ENCODE results near the gene ENPEP. TPM values are rescaled to one million over a fixed set of nuclear protein-coding genes. Genes with fewer than 3 reads are reported as not detected.
A peak's percentile ranks its signal among the peaks of the same experiment; 100 is the strongest.

ENPEP gene
- total and polyA plus RNA-seq, 4 donors = 4.5 to 41.5 (median 25.5) TPM

- TF ChIP-seq, protein P1, sequence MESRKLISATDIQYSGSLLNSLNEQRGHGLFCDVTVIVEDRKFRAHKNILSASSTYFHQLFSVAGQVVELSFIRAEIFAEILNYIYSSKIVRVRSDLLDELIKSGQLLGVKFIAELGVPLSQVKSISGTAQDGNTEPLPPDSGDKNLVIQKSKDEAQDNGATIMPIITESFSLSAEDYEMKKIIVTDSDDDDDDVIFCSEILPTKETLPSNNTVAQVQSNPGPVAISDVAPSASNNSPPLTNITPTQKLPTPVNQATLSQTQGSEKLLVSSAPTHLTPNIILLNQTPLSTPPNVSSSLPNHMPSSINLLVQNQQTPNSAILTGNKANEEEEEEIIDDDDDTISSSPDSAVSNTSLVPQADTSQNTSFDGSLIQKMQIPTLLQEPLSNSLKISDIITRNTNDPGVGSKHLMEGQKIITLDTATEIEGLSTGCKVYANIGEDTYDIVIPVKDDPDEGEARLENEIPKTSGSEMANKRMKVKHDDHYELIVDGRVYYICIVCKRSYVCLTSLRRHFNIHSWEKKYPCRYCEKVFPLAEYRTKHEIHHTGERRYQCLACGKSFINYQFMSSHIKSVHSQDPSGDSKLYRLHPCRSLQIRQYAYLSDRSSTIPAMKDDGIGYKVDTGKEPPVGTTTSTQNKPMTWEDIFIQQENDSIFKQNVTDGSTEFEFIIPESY (IDR thresholded peaks at IDR 0.05) = no peak
- TF ChIP-seq RAD21 (IDR thresholded peaks at IDR 0.05) = no peak
- TF ChIP-seq EGR1 (IDR thresholded peaks at IDR 0.05; ENCODE audit: low read depth in 2 of 2) = no peak
- TF ChIP-seq GABPA (IDR thresholded peaks at IDR 0.05 in 1 of 2, conservative IDR thresholded peaks at IDR 0.05 in 1 of 2) = no peak
- no peak for TF ChIP-seq HNF4A (conservative IDR thresholded peaks at IDR 0.05)
- TF ChIP-seq RXRA (IDR thresholded peaks at IDR 0.05) = no peak
- TF ChIP-seq TAF1 (conservative IDR thresholded peaks at IDR 0.05) = no peak
- TF ChIP-seq, protein P2, sequence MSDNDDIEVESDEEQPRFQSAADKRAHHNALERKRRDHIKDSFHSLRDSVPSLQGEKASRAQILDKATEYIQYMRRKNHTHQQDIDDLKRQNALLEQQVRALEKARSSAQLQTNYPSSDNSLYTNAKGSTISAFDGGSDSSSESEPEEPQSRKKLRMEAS (IDR thresholded peaks at IDR 0.05) = no peak
- TF ChIP-seq, protein P3, sequence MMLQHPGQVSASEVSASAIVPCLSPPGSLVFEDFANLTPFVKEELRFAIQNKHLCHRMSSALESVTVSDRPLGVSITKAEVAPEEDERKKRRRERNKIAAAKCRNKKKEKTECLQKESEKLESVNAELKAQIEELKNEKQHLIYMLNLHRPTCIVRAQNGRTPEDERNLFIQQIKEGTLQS (IDR thresholded peaks at IDR 0.05) = no peak
- TF ChIP-seq FOXA2 (IDR thresholded peaks at IDR 0.05) = no peak
Measured at GRCh38 chr4:110454441-110454840, 21.5 kb upstream of the ENPEP start (continued).

- Histone ChIP-seq H3K9me3 (ENCODE audit: control insufficient read depth in 4 of 4, low read length in 3 of 4) (no peaks in the 10 kb centered on the region), H3K27ac (ENCODE audit: low read depth in 1 of 2, low read length in 2 of 2) (no peak overlapping the region), H3K36me3 (ENCODE audit: control insufficient read depth in 4 of 4, insufficient read depth in 3 of 4, low read depth in 1 of 4, low read length in 3 of 4) (no peaks in the 10 kb centered on the region), H3K9ac (ENCODE audit: low read depth in 1 of 2, low read length in 2 of 2) (no peak overlapping the region), H3K27me3 (ENCODE audit: control insufficient read depth in 4 of 4, insufficient read depth in 4 of 4, low read length in 3 of 4) (no peaks in the 10 kb centered on the region), H3K4me1 (ENCODE audit: control insufficient read depth in 4 of 4, insufficient read depth in 4 of 4, low read length in 3 of 4) (peaks cover 1 to 8% (median 5%) of the 10 kb centered on the region in 4 donors), H3K4me3 (ENCODE audit: low read depth in 1 of 3, low read length in 3 of 3) (no peak overlapping the region)
- no peak for DNase-seq (ENCODE audit: low spot score)
- TF ChIP-seq, protein P2 (IDR thresholded peaks at IDR 0.05) = peak; percentile 22
- TF ChIP-seq JUND (IDR thresholded peaks at IDR 0.05) = peak in 1 of 2 donors; percentile 53
- peak; percentile 46 to 47 for TF ChIP-seq HNF4A (conservative IDR thresholded peaks at IDR 0.05)
- peak; percentile 64 for TF ChIP-seq SP1 (IDR thresholded peaks at IDR 0.05)
- peak in 1 of 2 donors; percentile 35 for TF ChIP-seq RAD21 (IDR thresholded peaks at IDR 0.05)
- TF ChIP-seq YY1 (IDR thresholded peaks at IDR 0.05) = no peak
- peak; percentile 54 to 55 for TF ChIP-seq RXRA (IDR thresholded peaks at IDR 0.05)
- TF ChIP-seq NR2F2 (IDR thresholded peaks at IDR 0.05) = no peak
- WGBS = 41% methylated on average over 4 of the region's 4 CpGs
Measured at GRCh38 chr4:110458494-110459266, 17.3 kb upstream of the ENPEP start.

- no peaks in the 10 kb centered on the region for H3K36me3 ChIP-seq (ENCODE audit: control insufficient read depth in 4 of 4, insufficient read depth in 3 of 4, low read depth in 1 of 4, low read length in 3 of 4)
- TF ChIP-seq GABPA (IDR thresholded peaks at IDR 0.05 in 1 of 2, conservative IDR thresholded peaks at IDR 0.05 in 1 of 2) (no peak), RXRA (IDR thresholded peaks at IDR 0.05) (no peak), SP1 (IDR thresholded peaks at IDR 0.05) (no peak)
- no peaks in the 10 kb centered on the region for H3K27me3 ChIP-seq (ENCODE audit: control insufficient read depth in 4 of 4, insufficient read depth in 4 of 4, low read length in 3 of 4)
- no peak overlapping the region for H3K9ac ChIP-seq (ENCODE audit: low read depth in 1 of 2, low read length in 2 of 2)
- 91% methylated on average over 5 of the region's 5 CpGs for whole genome bisulfite sequencing
- no peaks in the 10 kb centered on the region for H3K9me3 ChIP-seq (ENCODE audit: control insufficient read depth in 4 of 4, low read length in 3 of 4)
- H3K4me3 ChIP-seq (ENCODE audit: low read depth in 1 of 3, low read length in 3 of 3) = no peak overlapping the region
- no peak for DNase-seq (ENCODE audit: low spot score)
- no peak overlapping the region for H3K27ac ChIP-seq (ENCODE audit: low read depth in 1 of 2, low read length in 2 of 2)
- peaks cover 1 to 8% (median 5%) of the 10 kb centered on the region in 4 donors for H3K4me1 ChIP-seq (ENCODE audit: control insufficient read depth in 4 of 4, insufficient read depth in 4 of 4, low read length in 3 of 4)
Measured at GRCh38 chr4:110460074-110460746, 15.7 kb upstream of the ENPEP start.
